Nephron progenitor cell (in vitro differentiated cells): ENCODE measurements around the gene PAPOLB.

Experiments
- DNase-seq: peaks from one replicate; pipeline ENCODE4 v3.0.0; 2021
- H3K27ac Mint-ChIP-seq: 2 replicates; pipeline ENCODE4 v1.8.0; 2021; ENCODE audit warnings: mild to moderate bottlenecking, moderate library complexity, mixed read lengths
- H3K27me3 Mint-ChIP-seq: 2 replicates; pipeline ENCODE4 v1.8.0; 2021; ENCODE audit warnings: mild to moderate bottlenecking, low read depth, mixed read lengths; ENCODE audit not compliant: poor library complexity
- H3K36me3 Mint-ChIP-seq: 2 replicates; pipeline ENCODE4 v1.8.0; 2021; ENCODE audit warnings: low read depth, mixed read lengths
- H3K4me1 Mint-ChIP-seq: 2 replicates; pipeline ENCODE4 v1.8.0; 2021; ENCODE audit warnings: mixed read lengths
- H3K4me3 Mint-ChIP-seq: 2 replicates; pipeline ENCODE4 v1.8.0; 2021; ENCODE audit warnings: mild to moderate bottlenecking, moderate library complexity, mixed read lengths
- H3K9me3 Mint-ChIP-seq: 2 replicates; pipeline ENCODE4 v1.8.0; 2021; ENCODE audit warnings: mild to moderate bottlenecking, moderate library complexity, mixed read lengths
- CTCF ChIP-seq: fragments of 200-600 bp; sonication (generic); IDR thresholded peaks from 2 replicates; pipeline ENCODE4 v1.5.0; 2021; ENCODE audit warnings: antibody characterized with exemption

PAPOLB gene

GRCh38 chr7:4880218-4880617, 18.4 kb upstream of the PAPOLB start:
- Mint-ChIP-seq H3K27ac (peak overlapping the region; percentile 95), H3K36me3 (peaks cover 17% of the 10 kb centered on the region), H3K27me3 (peaks cover 8% of the 10 kb centered on the region), H3K9me3 (no peaks in the 10 kb centered on the region), H3K4me3 (peak overlapping the region; percentile 59), H3K4me1 (peaks cover 35% of the 10 kb centered on the region)
- no peak for DNase-seq
- no peak for TF ChIP-seq CTCF

GRCh38 chr7:4879396-4880081, 17.7 kb upstream of the PAPOLB start:
- Mint-ChIP-seq H3K4me1 (peaks cover 35% of the 10 kb centered on the region), H3K27me3 (peaks cover 1% of the 10 kb centered on the region), H3K9me3 (no peaks in the 10 kb centered on the region), H3K4me3 (peak overlapping the region; percentile 18), H3K27ac (peak overlapping the region; percentile 95), H3K36me3 (peaks cover 17% of the 10 kb centered on the region)
- DNase-seq: no peak
- TF ChIP-seq CTCF: no peak

GRCh38 chr7:4878336-4879335, 16.8 kb upstream of the PAPOLB start:
- no peak for DNase-seq
- H3K27me3 Mint-ChIP-seq: no peaks in the 10 kb centered on the region
- peaks cover 17% of the 10 kb centered on the region for H3K36me3 Mint-ChIP-seq
- H3K9me3 Mint-ChIP-seq: no peaks in the 10 kb centered on the region
- H3K4me1 Mint-ChIP-seq: peaks cover 35% of the 10 kb centered on the region
- no peak for TF ChIP-seq CTCF
- no peak overlapping the region for H3K4me3 Mint-ChIP-seq
- H3K27ac Mint-ChIP-seq: no peak overlapping the region

- H3K4me3 Mint-ChIP-seq: no peak overlapping the region
- H3K36me3 Mint-ChIP-seq: peaks cover 17% of the 10 kb centered on the region
- no peak overlapping the region for H3K27ac Mint-ChIP-seq
- no peaks in the 10 kb centered on the region for H3K9me3 Mint-ChIP-seq
- no peak for DNase-seq
- no peak for TF ChIP-seq CTCF
- H3K4me1 Mint-ChIP-seq: peaks cover 39% of the 10 kb centered on the region
- H3K27me3 Mint-ChIP-seq: no peaks in the 10 kb centered on the region
These were observed 14.8 kb upstream of the PAPOLB start for GRCh38 chr7:4876586-4876985.

GRCh38 chr7:4875391-4875790, 13.6 kb upstream of the PAPOLB start:
- peaks cover 17% of the 10 kb centered on the region for H3K36me3 Mint-ChIP-seq
- no peak for TF ChIP-seq CTCF

More at GRCh38 chr7:4875391-4875790, 13.6 kb upstream of the PAPOLB start:
- DNase-seq: no peak
- Mint-ChIP-seq H3K27me3 (no peaks in the 10 kb centered on the region), H3K4me3 (no peak overlapping the region), H3K27ac (no peak overlapping the region), H3K4me1 (peaks cover 40% of the 10 kb centered on the region), H3K9me3 (no peaks in the 10 kb centered on the region)
